Trophoblast cell (in vitro differentiated cells and primary cell): ENCODE measurements around the gene PDGFRB.

Source experiments
- DNase-seq, 2 donors: peaks; one replicate each; pipeline ENCODE4 v3.0.0-alpha.2; 2016
- H2AFZ ChIP-seq: 2 replicates; pipeline ENCODE4 v1.6.1; 2013; ENCODE audit warnings: low read length, moderate library complexity, mild to moderate bottlenecking; ENCODE audit not compliant: insufficient read depth, poor library complexity
- H2AK5ac ChIP-seq: 2 replicates; pipeline ENCODE4 v1.6.1; 2013; ENCODE audit warnings: mild to moderate bottlenecking, low read length
- H2BK120ac ChIP-seq: 2 replicates; pipeline ENCODE4 v1.6.1; 2013; ENCODE audit warnings: low read length, mild to moderate bottlenecking, moderate library complexity; ENCODE audit not compliant: insufficient read depth, poor library complexity
- H2BK12ac ChIP-seq: 2 replicates; pipeline ENCODE4 v1.6.1; 2013; ENCODE audit warnings: mild to moderate bottlenecking, low read length, moderate library complexity
- H2BK5ac ChIP-seq: 2 replicates; pipeline ENCODE4 v1.6.1; 2013; ENCODE audit warnings: low read length, low read depth, moderate library complexity, mild to moderate bottlenecking; ENCODE audit not compliant: poor library complexity
- H3K14ac ChIP-seq: 2 replicates; pipeline ENCODE4 v1.6.1; 2013; ENCODE audit warnings: mild to moderate bottlenecking, low read length
- H3K18ac ChIP-seq: 2 replicates; pipeline ENCODE4 v1.6.1; 2013; ENCODE audit warnings: mild to moderate bottlenecking, low read length
- H3K23ac ChIP-seq: 2 replicates; pipeline ENCODE4 v1.6.1; 2013; ENCODE audit warnings: low read length
- H3K27ac ChIP-seq: 2 replicates; pipeline ENCODE4 v1.5.1; 2013; ENCODE audit warnings: low read depth, mild to moderate bottlenecking, inconsistent platforms, low read length, moderate library complexity
- H3K27me3 ChIP-seq: 2 replicates; pipeline ENCODE4 v1.6.1; 2013; ENCODE audit warnings: inconsistent platforms, mild to moderate bottlenecking, low read length, moderate library complexity; ENCODE audit not compliant: insufficient read depth
- H3K36me3 ChIP-seq, 2 experiments: 1 replicate in 1 of 2; 2 replicates in 1 of 2; pipeline ENCODE4 v1.6.1; 2013; ENCODE audit warnings: low read length in 2 of 2, mild to moderate bottlenecking in 2 of 2, moderate library complexity in 1 of 2; ENCODE audit not compliant: insufficient read depth in 2 of 2, control insufficient read depth in 1 of 2
- H3K4ac ChIP-seq: 2 replicates; pipeline ENCODE4 v1.6.1; 2013; ENCODE audit warnings: low read depth, mild to moderate bottlenecking, low read length, moderate library complexity
- H3K4me1 ChIP-seq, 2 experiments: 1 replicate in 1 of 2; 2 replicates in 1 of 2; pipeline ENCODE4 v1.6.1; 2013; ENCODE audit warnings: low read length in 2 of 2, mild to moderate bottlenecking in 2 of 2, moderate library complexity in 1 of 2; ENCODE audit not compliant: insufficient read depth in 2 of 2, control insufficient read depth in 1 of 2
- H3K4me2 ChIP-seq: 2 replicates; pipeline ENCODE4 v1.6.1; 2013; ENCODE audit warnings: inconsistent platforms, mild to moderate bottlenecking, low read length, moderate library complexity
- H3K4me3 ChIP-seq: 2 replicates; pipeline ENCODE4 v1.5.1; 2013; ENCODE audit warnings: mild to moderate bottlenecking, low read depth, low read length, inconsistent platforms
- H3K79me1 ChIP-seq: one replicate; pipeline ENCODE4 v1.6.1; 2013; ENCODE audit warnings: low read length
- H3K79me2 ChIP-seq: 2 replicates; pipeline ENCODE4 v1.6.1; 2013; ENCODE audit warnings: low read length, mild to moderate bottlenecking; ENCODE audit not compliant: control insufficient read depth, insufficient read depth, poor library complexity
- H3K9ac ChIP-seq: 2 replicates; pipeline ENCODE4 v1.6.1; 2013; ENCODE audit warnings: mild to moderate bottlenecking, low read length
- H3K9me3 ChIP-seq: 2 replicates; pipeline ENCODE4 v1.6.1; 2013; ENCODE audit warnings: low read depth, mild to moderate bottlenecking, control low read depth, inconsistent platforms, low read length; ENCODE audit not compliant: insufficient read depth
- H4K12ac ChIP-seq: 2 replicates; pipeline ENCODE4 v1.6.1; 2013; ENCODE audit warnings: low read depth, mild to moderate bottlenecking, low read length, moderate library complexity
- H4K8ac ChIP-seq: 2 replicates; pipeline ENCODE4 v1.6.1; 2013; ENCODE audit warnings: low read depth, mild to moderate bottlenecking, low read length, moderate library complexity
- H4K91ac ChIP-seq: one replicate; pipeline ENCODE4 v1.6.1; 2013; ENCODE audit warnings: low read depth, mild to moderate bottlenecking, low read length, moderate library complexity
- WGBS: extraction: QIAGEN DNeasy Blood & Tissue Kit; methylation state at CpG from one replicate; pipeline ENCODE4 v1.1.7; 2013; ENCODE audit warnings: missing lambda C conversion rate; ENCODE audit not compliant: insufficient read length, insufficient coverage; ENCODE audit errors: extremely low coverage; 5-methylcytosine and 5-hydroxymethylcytosine counted together

The PDGFRB gene

DNA sequence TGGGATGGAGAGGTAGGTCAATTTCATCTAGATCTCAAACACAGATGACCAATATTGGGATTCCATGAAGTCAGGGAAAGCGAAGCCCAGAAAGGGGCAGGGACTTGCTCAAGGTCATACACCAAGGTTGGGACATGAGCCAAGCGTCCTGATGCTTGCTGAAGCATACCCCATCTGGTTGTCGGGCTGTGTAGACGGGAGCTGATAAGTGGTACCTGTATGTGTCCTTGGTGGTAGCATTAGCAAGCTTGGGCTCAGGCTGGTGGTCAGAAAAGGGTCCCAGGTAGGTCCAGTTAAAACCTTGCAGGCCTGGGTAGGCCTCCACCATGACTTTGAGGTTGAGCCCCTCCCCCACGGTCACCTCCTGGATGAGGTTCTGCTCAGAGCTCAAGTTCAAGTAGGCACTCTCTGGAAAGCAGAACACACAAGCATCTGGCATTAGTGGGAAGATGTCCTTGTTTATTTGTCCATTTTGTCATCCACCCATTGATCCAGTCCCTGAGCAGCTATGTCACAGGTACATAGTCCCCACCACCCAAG is 82.5 kb downstream of the PDGFRB start:
- Histone ChIP-seq H3K14ac (no peak overlapping the region), H2AK5ac (no peak overlapping the region), H2BK5ac (no peak overlapping the region), H4K8ac (no peak overlapping the region), H3K4me1 (no peaks in the 10 kb centered on the region), H3K27ac (no peak overlapping the region), H3K9ac (no peak overlapping the region), H3K4ac (no peak overlapping the region), H3K4me3 (no peak overlapping the region), H4K91ac (no peak overlapping the region), H3K23ac (no peak overlapping the region), H3K79me2 (no peaks in the 10 kb centered on the region), H2AFZ (no peak overlapping the region), H2BK120ac (no peak overlapping the region), H3K9me3 (no peaks in the 10 kb centered on the region), H3K79me1 (no peaks in the 10 kb centered on the region), H3K4me2 (no peak overlapping the region), H3K27me3 (no peaks in the 10 kb centered on the region), H3K18ac (no peak overlapping the region), H2BK12ac (no peak overlapping the region), H3K36me3 (peaks cover 30 to 46% of the 10 kb centered on the region in 2 experiments), H4K12ac (no peak overlapping the region)
- no CpG with 5 or more reads among the region's 5 CpGs for WGBS
- no peak for DNase-seq

DNA sequence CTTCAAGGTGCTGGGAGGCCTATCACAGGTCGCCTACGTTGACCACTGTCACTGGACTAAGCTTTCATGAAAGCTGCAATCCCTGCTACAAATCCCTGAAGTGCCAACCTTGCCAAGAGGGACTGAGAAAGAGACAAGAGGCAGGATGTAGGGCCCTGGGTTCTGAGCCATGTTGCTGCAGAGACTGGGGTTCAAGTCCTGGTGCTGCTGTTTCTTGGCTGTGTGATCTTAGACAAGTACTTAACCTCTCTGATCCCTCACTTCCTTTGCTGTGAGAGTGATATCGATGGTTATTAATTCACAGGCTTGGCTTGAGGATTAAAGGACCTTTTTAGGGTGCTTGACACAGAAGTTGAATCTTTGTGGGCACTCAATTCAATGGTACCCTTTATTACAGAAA is 84.8 kb downstream of the PDGFRB start:
- no peak overlapping the region for H3K27ac ChIP-seq
- no peak overlapping the region for H4K12ac ChIP-seq
- H2BK5ac ChIP-seq: no peak overlapping the region
- H3K79me2 ChIP-seq: no peaks in the 10 kb centered on the region
- no peaks in the 10 kb centered on the region for H3K4me1 ChIP-seq
- no peak overlapping the region for H3K4ac ChIP-seq
- H3K9me3 ChIP-seq: no peaks in the 10 kb centered on the region
- no CpG with 5 or more reads among the region's 3 CpGs for WGBS
- H3K14ac ChIP-seq: no peak overlapping the region
- H3K4me3 ChIP-seq: no peak overlapping the region
- H3K18ac ChIP-seq: no peak overlapping the region
- H4K91ac ChIP-seq: no peak overlapping the region
- H3K4me2 ChIP-seq: no peak overlapping the region
- no peak for DNase-seq
- peaks cover 37 to 46% of the 10 kb centered on the region in 2 experiments for H3K36me3 ChIP-seq
- H3K79me1 ChIP-seq: no peaks in the 10 kb centered on the region
- H4K8ac ChIP-seq: no peak overlapping the region
- no peak overlapping the region for H3K9ac ChIP-seq
- H3K27me3 ChIP-seq: no peaks in the 10 kb centered on the region
- no peak overlapping the region for H3K23ac ChIP-seq
- no peak overlapping the region for H2BK120ac ChIP-seq
- H2BK12ac ChIP-seq: no peak overlapping the region
- H2AK5ac ChIP-seq: no peak overlapping the region
- H2AFZ ChIP-seq: no peak overlapping the region

DNA sequence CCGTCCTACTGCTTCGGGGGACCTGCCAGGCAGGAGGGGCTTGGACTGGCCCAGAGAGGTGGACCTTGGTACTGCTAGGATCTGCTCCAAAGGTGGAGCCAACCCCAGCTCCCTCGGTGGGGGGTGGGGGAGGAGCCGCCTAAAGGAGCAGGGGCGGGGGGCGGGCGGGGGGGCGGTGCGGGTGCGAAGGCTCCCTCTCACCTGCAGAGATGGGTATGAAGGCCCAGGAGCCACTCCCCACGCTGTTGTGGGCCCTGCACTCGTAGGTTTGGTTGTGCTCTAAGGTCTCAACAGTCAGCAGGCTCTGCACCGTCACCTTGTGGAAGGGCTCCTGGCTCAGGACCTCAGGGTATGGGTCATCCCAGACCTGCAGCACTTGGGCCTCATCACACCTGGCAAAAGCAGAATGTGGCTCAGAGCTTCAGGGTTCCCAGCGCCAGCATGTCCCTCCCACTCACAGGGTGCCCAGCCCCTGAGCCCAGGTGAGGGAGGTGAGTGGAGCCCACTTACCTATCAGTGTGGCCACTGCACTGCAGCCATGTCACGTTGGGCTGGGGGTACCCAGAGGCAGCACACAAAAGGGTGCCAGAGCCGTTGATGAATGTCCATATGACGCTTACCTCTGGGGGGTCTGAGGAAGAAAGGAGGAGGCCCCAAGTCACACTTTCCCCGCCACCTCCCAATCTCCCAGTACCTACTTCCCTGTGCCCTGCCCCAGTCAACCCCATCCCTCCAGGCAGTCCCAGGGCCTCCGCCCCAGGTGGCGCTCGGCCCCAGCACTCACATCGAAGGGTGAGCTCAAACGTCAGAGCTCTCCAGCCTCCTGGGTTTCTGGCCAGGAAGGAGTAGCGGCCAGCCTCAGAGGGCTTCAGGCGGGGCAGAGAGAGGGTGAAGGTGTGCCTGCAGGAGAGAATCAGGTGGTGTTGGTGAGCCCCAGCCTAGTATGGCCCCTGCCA is 85.7 kb downstream of the PDGFRB start:
- peaks cover 2% of the 10 kb centered on the region for H3K9me3 ChIP-seq
- H3K4me3 ChIP-seq: no peak overlapping the region
- H3K79me2 ChIP-seq: no peaks in the 10 kb centered on the region
- no peak overlapping the region for H3K18ac ChIP-seq
- no peak overlapping the region for H3K27ac ChIP-seq
- no peak for DNase-seq
- H4K12ac ChIP-seq: no peak overlapping the region
- H2BK5ac ChIP-seq: no peak overlapping the region
- WGBS: no CpG with 5 or more reads among the region's 25 CpGs
- no peak overlapping the region for H4K8ac ChIP-seq
- H2BK120ac ChIP-seq: no peak overlapping the region
- H3K79me1 ChIP-seq: no peaks in the 10 kb centered on the region
- no peak overlapping the region for H2BK12ac ChIP-seq
- H3K4me2 ChIP-seq: no peak overlapping the region
- H2AK5ac ChIP-seq: no peak overlapping the region
- H3K4me1 ChIP-seq: peaks cover 0 to 5% of the 10 kb centered on the region in 2 experiments
- no peak overlapping the region for H4K91ac ChIP-seq
- no peak overlapping the region for H3K14ac ChIP-seq
- peaks cover 36 to 43% of the 10 kb centered on the region in 2 experiments for H3K36me3 ChIP-seq
- H3K9ac ChIP-seq: no peak overlapping the region
- H3K4ac ChIP-seq: no peak overlapping the region
- no peaks in the 10 kb centered on the region for H3K27me3 ChIP-seq
- no peak overlapping the region for H2AFZ ChIP-seq
- H3K23ac ChIP-seq: no peak overlapping the region

DNA sequence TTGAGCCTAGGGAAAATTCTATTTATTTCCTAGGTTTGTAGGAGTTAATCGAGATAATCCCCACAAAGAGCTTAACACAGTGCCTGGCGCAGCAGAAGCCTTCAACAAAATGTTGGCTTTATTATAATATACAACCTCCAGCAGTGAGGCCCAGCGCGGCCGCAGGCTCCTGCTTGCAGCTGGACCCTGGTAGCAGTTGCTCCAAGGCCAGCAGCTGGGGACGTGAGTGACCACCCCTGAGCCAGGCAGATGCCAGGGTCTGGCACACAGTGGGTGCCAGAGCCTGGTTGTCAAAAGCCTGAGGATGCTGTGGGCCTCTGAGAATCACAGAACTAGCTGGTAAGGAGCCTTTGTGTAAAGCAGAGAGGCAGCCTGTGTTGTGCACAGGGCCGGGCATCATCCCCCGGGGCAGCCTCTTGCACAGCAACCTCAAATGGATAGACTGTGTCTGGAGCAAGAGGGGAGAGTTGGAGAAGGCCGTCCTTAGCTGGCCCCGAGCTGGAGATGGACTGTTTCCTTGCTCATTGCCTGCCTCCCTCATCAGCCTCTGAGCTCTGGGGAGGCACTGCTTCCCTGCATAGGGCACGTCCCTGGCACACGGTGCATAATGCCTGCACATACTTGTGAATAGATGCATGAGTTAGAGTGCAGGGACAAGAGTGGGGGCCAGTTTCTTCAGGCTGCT is 86.5 kb downstream of the PDGFRB start:
- H2BK12ac ChIP-seq: no peak overlapping the region
- peaks cover 0 to 5% of the 10 kb centered on the region in 2 experiments for H3K4me1 ChIP-seq
- H3K9ac ChIP-seq: no peak overlapping the region
- no peaks in the 10 kb centered on the region for H3K27me3 ChIP-seq
- H3K79me1 ChIP-seq: no peaks in the 10 kb centered on the region
- H3K14ac ChIP-seq: no peak overlapping the region
- no peak overlapping the region for H4K8ac ChIP-seq
- no peaks in the 10 kb centered on the region for H3K79me2 ChIP-seq
- H3K9me3 ChIP-seq: peaks cover 2% of the 10 kb centered on the region
- no CpG with 5 or more reads among the region's 12 CpGs for WGBS
- no peak overlapping the region for H2AFZ ChIP-seq
- H3K4me3 ChIP-seq: no peak overlapping the region
- no peak overlapping the region for H3K4ac ChIP-seq
- no peak overlapping the region for H4K12ac ChIP-seq
- peaks cover 36 to 42% of the 10 kb centered on the region in 2 experiments for H3K36me3 ChIP-seq
- H3K27ac ChIP-seq: no peak overlapping the region
- no peak overlapping the region for H3K23ac ChIP-seq
- no peak overlapping the region for H2BK120ac ChIP-seq
- no peak overlapping the region for H2BK5ac ChIP-seq
- no peak for DNase-seq
- H4K91ac ChIP-seq: no peak overlapping the region
- no peak overlapping the region for H3K4me2 ChIP-seq
- no peak overlapping the region for H3K18ac ChIP-seq
- no peak overlapping the region for H2AK5ac ChIP-seq
